Keratinocyte (primary cell): ENCODE results near the gene RNFT1.
"Not testable (repeated sequence)": the region's sequence is repeated elsewhere in the genome, so short reads cannot be mapped to it uniquely, and the experiment has no call there.

Experiments
- EZH2 ChIP-seq: IDR thresholded peaks from one replicate; pipeline ENCODE4 v1.6.1; 2012; ENCODE audit warnings: inconsistent platforms, mild to moderate bottlenecking, low read length, moderate library complexity
- TF ChIP-seq, protein P1 (sequence below), 3 experiments: IDR thresholded peaks in 1 of 3; conservative IDR thresholded peaks in 1 of 3; optimal IDR thresholded peaks in 1 of 3; 2 replicates in 2 of 3; 3 replicates in 1 of 3; pipeline versions ENCODE3 to v1.5.1; 2011; ENCODE audit warnings: low read length in 3 of 3, mild to moderate bottlenecking in 3 of 3, moderate library complexity in 2 of 3, control low read depth in 1 of 3, inconsistent platforms in 1 of 3; ENCODE audit not compliant: insufficient read depth in 2 of 3; ENCODE audit errors: extremely low read depth in 1 of 3

DNA sequence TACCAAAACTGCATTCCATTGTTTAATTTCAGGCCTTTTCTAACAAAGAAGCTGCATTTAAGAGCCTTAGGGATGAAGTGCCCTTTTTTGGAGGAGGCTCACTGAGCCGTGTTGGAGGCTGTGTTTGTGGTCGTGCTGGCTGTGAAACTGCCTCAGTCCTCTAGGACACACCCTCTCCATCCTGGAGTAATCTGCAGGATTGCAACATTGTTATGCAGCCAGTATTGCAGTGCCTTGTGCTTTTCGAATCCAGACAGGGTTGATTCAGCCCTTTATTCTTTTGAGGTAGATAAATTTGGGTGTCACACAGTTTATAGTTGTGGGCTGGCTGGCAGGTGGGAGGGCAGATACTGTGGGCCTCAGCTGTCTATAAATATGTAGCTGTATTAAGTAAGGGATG is 33.8 kb downstream of the RNFT1 start:
- TF ChIP-seq, protein P1, sequence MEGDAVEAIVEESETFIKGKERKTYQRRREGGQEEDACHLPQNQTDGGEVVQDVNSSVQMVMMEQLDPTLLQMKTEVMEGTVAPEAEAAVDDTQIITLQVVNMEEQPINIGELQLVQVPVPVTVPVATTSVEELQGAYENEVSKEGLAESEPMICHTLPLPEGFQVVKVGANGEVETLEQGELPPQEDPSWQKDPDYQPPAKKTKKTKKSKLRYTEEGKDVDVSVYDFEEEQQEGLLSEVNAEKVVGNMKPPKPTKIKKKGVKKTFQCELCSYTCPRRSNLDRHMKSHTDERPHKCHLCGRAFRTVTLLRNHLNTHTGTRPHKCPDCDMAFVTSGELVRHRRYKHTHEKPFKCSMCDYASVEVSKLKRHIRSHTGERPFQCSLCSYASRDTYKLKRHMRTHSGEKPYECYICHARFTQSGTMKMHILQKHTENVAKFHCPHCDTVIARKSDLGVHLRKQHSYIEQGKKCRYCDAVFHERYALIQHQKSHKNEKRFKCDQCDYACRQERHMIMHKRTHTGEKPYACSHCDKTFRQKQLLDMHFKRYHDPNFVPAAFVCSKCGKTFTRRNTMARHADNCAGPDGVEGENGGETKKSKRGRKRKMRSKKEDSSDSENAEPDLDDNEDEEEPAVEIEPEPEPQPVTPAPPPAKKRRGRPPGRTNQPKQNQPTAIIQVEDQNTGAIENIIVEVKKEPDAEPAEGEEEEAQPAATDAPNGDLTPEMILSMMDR (optimal IDR thresholded peaks at IDR 0.05 in 1 of 3, IDR thresholded peaks at IDR 0.05 in 1 of 3, conservative IDR thresholded peaks at IDR 0.05 in 1 of 3; ENCODE audit: extremely low read depth in 1 of 3, insufficient read depth in 2 of 3, low read length in 3 of 3), result not testable (repeated sequence)
- TF ChIP-seq EZH2, result not testable (repeated sequence)
